Gastrocnemius medialis (tissue), 4 donors: ENCODE measurements around the gene DNM3. TPM values are rescaled to one million over a fixed set of nuclear protein-coding genes. Genes with fewer than 3 reads are reported as not detected.

ENCODE experiments used
- ATAC-seq, 2 donors: fragments of 150-250 bp; one replicate each; pipeline ENCODE4 v1.9.1; 2016
- DNase-seq, 2 donors: peaks; one replicate each; pipeline ENCODE4 v3.0.0-alpha.2; 2019
- H3K27ac ChIP-seq, 4 donors: fragments of 200-600 bp; sonication (generic); 1 replicate in 1 of 4; 2 replicates in 3 of 4; pipeline ENCODE4 v1.5.1; 2016 to 2018; ENCODE audit warnings: mild to moderate bottlenecking in 2 of 4, moderate library complexity in 1 of 4
- H3K27me3 ChIP-seq, 3 donors: fragments of 200-600 bp; sonication (generic) in 2 of 3; 1 replicate in 1 of 3; 2 replicates in 2 of 3; pipeline versions ENCODE4 v1.5.1 to v1.6.0; 2016 to 2019; ENCODE audit warnings: mild to moderate bottlenecking in 1 of 3, moderate library complexity in 1 of 3
- H3K36me3 ChIP-seq, 2 donors: fragments of 200-600 bp; sonication (generic) in 1 of 2; one replicate each; pipeline ENCODE4 v1.5.1; 2017 to 2018
- H3K4me1 ChIP-seq, 2 donors: fragments of 200-600 bp; sonication (generic) in 1 of 2; one replicate each; pipeline ENCODE4 v1.5.1; 2016 to 2017; ENCODE audit warnings: mild to moderate bottlenecking in 2 of 2
- H3K4me3 ChIP-seq, 4 donors: fragments of 200-600 bp; sonication (generic) in 3 of 4; 1 replicate in 1 of 4; 2 replicates in 3 of 4; pipeline ENCODE4 v1.5.1; 2016 to 2019; ENCODE audit warnings: mild to moderate bottlenecking in 2 of 4
- H3K9me3 ChIP-seq, 3 donors: fragments of 200-600 bp; sonication (generic) in 2 of 3; 1 replicate in 1 of 3; 2 replicates in 2 of 3; pipeline ENCODE4 v1.5.1; 2016 to 2019
- CTCF ChIP-seq, 5 experiments: fragments of 450-650 bp in 3 of 5; fragments of 200-600 bp in 2 of 5; sonication (generic) in 2 of 5; IDR thresholded peaks in 4 of 5; conservative IDR thresholded peaks in 1 of 5; 1 replicate in 4 of 5; 2 replicates in 1 of 5; pipeline ENCODE4 v1.5.1; 2016 to 2019; ENCODE audit warnings: antibody characterized with exemption in 5 of 5, mild to moderate bottlenecking in 3 of 5, moderate library complexity in 3 of 5
- POLR2A ChIP-seq, 2 donors: fragments of 450-650 bp; IDR thresholded peaks; one replicate each; pipeline ENCODE4 v1.6.1; 2017; ENCODE audit warnings: antibody characterized with exemption in 2 of 2, mild to moderate bottlenecking in 2 of 2, moderate library complexity in 2 of 2
- in situ Hi-C, 4 donors: fragments of 200-750 bp; cut with MboI; loops; one replicate each; pipeline versions ENCODE4 v1.15.0 to v1.8.0; 2017; ENCODE audit warnings: low sequenced_read_pairs in 4 of 4
- intact Hi-C: fragments of 100-400 bp; cut with DNase I; formaldehyde crosslinking; loops from one replicate; pipeline ENCODE4 v1.15.1; 2023; ENCODE audit warnings: low total_unique reads
- total RNA-seq, 4 donors: library from RNA; depleted of rRNA; stranded (reverse); fragments of >200 nt; gene quantifications; one replicate each; pipeline versions ENCODE4 v1.1.0 to v1.2.3, GENCODE V29; 2016

Gene DNM3
- total RNA-seq, 4 donors from 2014 or later = 0.35 to 1.6 (median 1.1) TPM

GRCh38 chr1:172211221-172211620 lies 369.9 kb downstream of the DNM3 start:
- Histone ChIP-seq H3K27me3 (no peaks in the 10 kb centered on the region), H3K9me3 (no peaks in the 10 kb centered on the region), H3K36me3 (no peaks in the 10 kb centered on the region), H3K4me3 (no peak overlapping the region), H3K27ac (no peak overlapping the region), H3K4me1 (no peaks in the 10 kb centered on the region)
- in situ Hi-C loops = no loop called here
- DNase-seq = no peak
- TF ChIP-seq POLR2A (IDR thresholded peaks at IDR 0.05) (no peak), CTCF (IDR thresholded peaks at IDR 0.05 in 4 of 5, conservative IDR thresholded peaks at IDR 0.05 in 1 of 5) (no peak)
- intact Hi-C loops = no loop called here
- no peak for ATAC-seq

- H3K4me3 ChIP-seq = no peak overlapping the region
- H3K27ac ChIP-seq = no peak overlapping the region
- DNase-seq = no peak
- no peak for TF ChIP-seq CTCF (IDR thresholded peaks at IDR 0.05 in 4 of 5, conservative IDR thresholded peaks at IDR 0.05 in 1 of 5)
- no peak for TF ChIP-seq POLR2A (IDR thresholded peaks at IDR 0.05)
- H3K36me3 ChIP-seq = no peaks in the 10 kb centered on the region
- no peaks in the 10 kb centered on the region for H3K9me3 ChIP-seq
- H3K4me1 ChIP-seq = no peaks in the 10 kb centered on the region
- in situ Hi-C loops (no loop called here), intact Hi-C loops (no loop called here)
- no peak for ATAC-seq
- H3K27me3 ChIP-seq = no peaks in the 10 kb centered on the region
Measured at GRCh38 chr1:172212124-172212523, 370.8 kb downstream of the DNM3 start.

- in situ Hi-C loops (no loop called here), intact Hi-C loops (no loop called here)
- no peaks in the 10 kb centered on the region for H3K36me3 ChIP-seq
Measured at GRCh38 chr1:172215006-172215405, 373.7 kb downstream of the DNM3 start.

GRCh38 chr1:172219966-172220365 lies 378.7 kb downstream of the DNM3 start:
- H3K9me3 ChIP-seq = no peaks in the 10 kb centered on the region
- no peaks in the 10 kb centered on the region for H3K4me1 ChIP-seq
- TF ChIP-seq CTCF (IDR thresholded peaks at IDR 0.05 in 4 of 5, conservative IDR thresholded peaks at IDR 0.05 in 1 of 5) (no peak), POLR2A (IDR thresholded peaks at IDR 0.05) (no peak)
- H3K27me3 ChIP-seq = no peaks in the 10 kb centered on the region
- no peak for DNase-seq
- in situ Hi-C loops = no loop called here
- no peak overlapping the region for H3K27ac ChIP-seq
- H3K36me3 ChIP-seq = no peaks in the 10 kb centered on the region
- intact Hi-C loops = no loop called here
- no peak for ATAC-seq
- H3K4me3 ChIP-seq = no peak overlapping the region

More at GRCh38 chr1:172215006-172215405, 373.7 kb downstream of the DNM3 start:
- Histone ChIP-seq H3K27me3 (no peaks in the 10 kb centered on the region), H3K4me1 (no peaks in the 10 kb centered on the region), H3K9me3 (no peaks in the 10 kb centered on the region), H3K4me3 (no peak overlapping the region), H3K27ac (no peak overlapping the region)
- TF ChIP-seq CTCF (IDR thresholded peaks at IDR 0.05 in 4 of 5, conservative IDR thresholded peaks at IDR 0.05 in 1 of 5) = no peak
- TF ChIP-seq POLR2A (IDR thresholded peaks at IDR 0.05) = no peak
- DNase-seq (no peak), ATAC-seq (no peak)

- no peaks in the 10 kb centered on the region for H3K9me3 ChIP-seq
- H3K27ac ChIP-seq = no peak overlapping the region
- no peaks in the 10 kb centered on the region for H3K4me1 ChIP-seq
- ATAC-seq (no peak), DNase-seq (no peak)
- intact Hi-C loops (no loop called here), in situ Hi-C loops (no loop called here)
- H3K36me3 ChIP-seq = no peaks in the 10 kb centered on the region
- TF ChIP-seq POLR2A (IDR thresholded peaks at IDR 0.05) = no peak
- H3K4me3 ChIP-seq = no peak overlapping the region
- no peaks in the 10 kb centered on the region for H3K27me3 ChIP-seq
Measured at GRCh38 chr1:172220376-172220775, 379.1 kb downstream of the DNM3 start.
